ENCODE measurements around the gene AFAP1L1.

- peak; percentile 15 for TF ChIP-seq CTCF (IDR thresholded peaks at IDR 0.05; ENCODE audit: poor library complexity)
- TF ChIP-seq EZH2 (IDR thresholded peaks at IDR 0.05; ENCODE audit: borderline replicate concordance): no peak
- TF ChIP-seq EZH2phosphoT487 (IDR thresholded peaks at IDR 0.05; ENCODE audit: low read depth, severe bottlenecking, unreplicated experiment): no peak
Measured at GRCh38 chr5:149238540-149238939, 33.1 kb upstream of the AFAP1L1 start.
